ENCODE data around the gene NEURL1.
"Not testable (repeated sequence)": the region's sequence is repeated elsewhere in the genome, so short reads cannot be mapped to it uniquely, and the experiment has no call there.

NEURL1 gene

GRCh38 chr10:103627111-103627892 is 133.8 kb downstream of the NEURL1 start:
- no peak for DNase-seq (ENCODE audit: low spot score)

- DNase-seq (ENCODE audit: low spot score), result no peak
Measured at GRCh38 chr10:103627893-103628292, 134.4 kb downstream of the NEURL1 start.

- DNase-seq (ENCODE audit: low spot score), result no peak
Measured at GRCh38 chr10:103629581-103629980, 136.1 kb downstream of the NEURL1 start.

GRCh38 chr10:103630156-103630555 is 136.7 kb downstream of the NEURL1 start:
- DNase-seq (ENCODE audit: low spot score), result no peak

GRCh38 chr10:103632247-103632642 is 138.7 kb downstream of the NEURL1 start:
- no peak for DNase-seq (ENCODE audit: low spot score)

- DNase-seq (ENCODE audit: low spot score), result not testable (repeated sequence)
Measured at GRCh38 chr10:103632871-103633270, 139.4 kb downstream of the NEURL1 start.

- DNase-seq (ENCODE audit: low spot score), result no peak
Measured at GRCh38 chr10:103633846-103634245, 140.3 kb downstream of the NEURL1 start.

- DNase-seq (ENCODE audit: low spot score), result no peak
Measured at GRCh38 chr10:103635580-103635979, 142.1 kb downstream of the NEURL1 start.

GRCh38 chr10:103636492-103636891 is 143.0 kb downstream of the NEURL1 start:
- DNase-seq (ENCODE audit: low spot score), result no peak

GRCh38 chr10:103637011-103637410 is 143.5 kb downstream of the NEURL1 start:
- DNase-seq (ENCODE audit: low spot score), result no peak

- DNase-seq (ENCODE audit: low spot score), result no peak
Measured at GRCh38 chr10:103637927-103638557, 144.5 kb downstream of the NEURL1 start.

GRCh38 chr10:103638948-103639347 is 145.4 kb downstream of the NEURL1 start:
- DNase-seq (ENCODE audit: low spot score), result no peak

- DNase-seq (ENCODE audit: low spot score), result no peak
Measured at GRCh38 chr10:103640436-103641181, 147.1 kb downstream of the NEURL1 start.

- no peak for DNase-seq (ENCODE audit: low spot score)
Measured at GRCh38 chr10:103641326-103641725, 147.8 kb downstream of the NEURL1 start.

All from kidney capillary endothelial cell (primary cell).